Measurements from ENCODE around the gene APBA1.

The APBA1 gene

GRCh38 chr9:69573651-69574050 lies 98.5 kb downstream of the APBA1 start:
- DNase-seq = no peak

GRCh38 chr9:69572611-69573010 lies 99.6 kb downstream of the APBA1 start:
- DNase-seq = no peak

GRCh38 chr9:69571032-69571431 lies 101.1 kb downstream of the APBA1 start:
- no peak for DNase-seq

GRCh38 chr9:69569738-69570451 lies 102.3 kb downstream of the APBA1 start:
- no peak for DNase-seq

- DNase-seq = no peak
These were observed 107.6 kb downstream of the APBA1 start for GRCh38 chr9:69564557-69564956.

GRCh38 chr9:69559126-69559525 lies 113.0 kb downstream of the APBA1 start:
- DNase-seq = no peak

- DNase-seq = no peak
These were observed 115.5 kb downstream of the APBA1 start for GRCh38 chr9:69556707-69557106.

- no peak for DNase-seq
These were observed 116.4 kb downstream of the APBA1 start for GRCh38 chr9:69555802-69556201.

GRCh38 chr9:69554945-69555344 lies 117.2 kb downstream of the APBA1 start:
- no peak for DNase-seq

GRCh38 chr9:69549310-69550202 lies 122.6 kb downstream of the APBA1 start:
- no peak for DNase-seq

GRCh38 chr9:69548681-69549080 lies 123.5 kb downstream of the APBA1 start:
- DNase-seq = no peak

- no peak for DNase-seq
These were observed 125.9 kb downstream of the APBA1 start for GRCh38 chr9:69546265-69546664.

- DNase-seq = no peak
These were observed 129.0 kb downstream of the APBA1 start for GRCh38 chr9:69542942-69543704.

GRCh38 chr9:69542058-69542457 lies 130.1 kb downstream of the APBA1 start:
- DNase-seq = no peak

- no peak for DNase-seq
These were observed 136.3 kb downstream of the APBA1 start for GRCh38 chr9:69535911-69536310.

- DNase-seq = no peak
These were observed 136.8 kb downstream of the APBA1 start for GRCh38 chr9:69535286-69535832.

GRCh38 chr9:69532396-69532795 lies 139.8 kb downstream of the APBA1 start:
- no peak for DNase-seq

GRCh38 chr9:69527454-69527853 lies 144.7 kb downstream of the APBA1 start:
- DNase-seq = no peak

- no peak for DNase-seq
These were observed 145.5 kb downstream of the APBA1 start for GRCh38 chr9:69526699-69527098.

- DNase-seq = no peak
These were observed 152.5 kb downstream of the APBA1 start for GRCh38 chr9:69519470-69520240.

- DNase-seq = no peak
These were observed 155.5 kb downstream of the APBA1 start for GRCh38 chr9:69516353-69517322.
